Measurements from ENCODE around the gene ASIC2.
"Not testable (repeated sequence)": the region's sequence is repeated elsewhere in the genome, so short reads cannot be mapped to it uniquely, and the experiment has no call there.

DNA sequence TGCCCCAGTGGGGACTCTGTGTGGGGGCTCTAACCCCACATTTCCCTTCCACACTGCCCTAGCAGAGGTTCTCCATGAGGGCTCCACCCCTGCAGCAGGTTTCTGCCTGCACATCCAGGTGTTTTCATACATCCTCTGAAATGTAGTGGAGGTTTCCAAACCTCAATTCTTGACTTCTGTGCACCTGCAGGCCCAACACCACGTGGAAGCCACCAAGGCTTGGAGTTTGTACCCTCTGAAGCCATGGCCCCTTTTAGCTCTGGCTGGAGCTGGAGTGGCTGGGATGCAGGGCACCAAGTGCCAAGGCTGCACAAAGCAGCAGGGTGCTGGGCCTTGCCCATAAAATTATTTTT is 305.7 kb downstream of the ASIC2 start:
- TF ChIP-seq ZIC2 (tag by site-specific recombination; IDR thresholded peaks at IDR 0.05); ZNF311 (tag by site-specific recombination; IDR thresholded peaks at IDR 0.05; ENCODE audit: borderline replicate concordance); ZSCAN16 (tag by site-specific recombination; IDR thresholded peaks at IDR 0.05); ZBTB21 (tag by site-specific recombination; IDR thresholded peaks at IDR 0.05): not testable (repeated sequence)
- TF ChIP-seq, protein P1, sequence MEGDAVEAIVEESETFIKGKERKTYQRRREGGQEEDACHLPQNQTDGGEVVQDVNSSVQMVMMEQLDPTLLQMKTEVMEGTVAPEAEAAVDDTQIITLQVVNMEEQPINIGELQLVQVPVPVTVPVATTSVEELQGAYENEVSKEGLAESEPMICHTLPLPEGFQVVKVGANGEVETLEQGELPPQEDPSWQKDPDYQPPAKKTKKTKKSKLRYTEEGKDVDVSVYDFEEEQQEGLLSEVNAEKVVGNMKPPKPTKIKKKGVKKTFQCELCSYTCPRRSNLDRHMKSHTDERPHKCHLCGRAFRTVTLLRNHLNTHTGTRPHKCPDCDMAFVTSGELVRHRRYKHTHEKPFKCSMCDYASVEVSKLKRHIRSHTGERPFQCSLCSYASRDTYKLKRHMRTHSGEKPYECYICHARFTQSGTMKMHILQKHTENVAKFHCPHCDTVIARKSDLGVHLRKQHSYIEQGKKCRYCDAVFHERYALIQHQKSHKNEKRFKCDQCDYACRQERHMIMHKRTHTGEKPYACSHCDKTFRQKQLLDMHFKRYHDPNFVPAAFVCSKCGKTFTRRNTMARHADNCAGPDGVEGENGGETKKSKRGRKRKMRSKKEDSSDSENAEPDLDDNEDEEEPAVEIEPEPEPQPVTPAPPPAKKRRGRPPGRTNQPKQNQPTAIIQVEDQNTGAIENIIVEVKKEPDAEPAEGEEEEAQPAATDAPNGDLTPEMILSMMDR (tag by site-specific recombination; IDR thresholded peaks at IDR 0.05) = not testable (repeated sequence)
